ENCODE data around the gene LRRC43. TPM values are rescaled to one million over a fixed set of nuclear protein-coding genes. Genes with fewer than 3 reads are reported as not detected.

LRRC43 gene
- polyA plus RNA-seq, 2 of the 4 experiments (the other 2 are of a cell fraction), result 0.09 to 0.14 TPM

GRCh38 chr12:122250047-122250446 lies 67.1 kb downstream of the LRRC43 start:
- ATAC-seq (no peak), FAIRE-seq (no peak), DNase-seq (ENCODE audit: low read depth in 1 of 2, low spot score in 1 of 2) (no peak)
- POLR2A ChIA-PET, result no interaction called here
- TF ChIP-seq BHLHE40 (IDR thresholded peaks at IDR 0.05; ENCODE audit: low read depth, low read length) (no peak), MAZ (IDR thresholded peaks at IDR 0.05; ENCODE audit: borderline replicate concordance, low read depth, low read length) (no peak), ZNF302 (CRISPR knock-in tag; IDR thresholded peaks at IDR 0.05) (no peak), EHF (CRISPR knock-in tag; IDR thresholded peaks at IDR 0.05) (no peak), JUN (IDR thresholded peaks at IDR 0.05) (no peak), KDM1A (IDR thresholded peaks at IDR 0.05; ENCODE audit: low read depth) (no peak), GATA3 (IDR thresholded peaks at IDR 0.05; ENCODE audit: borderline replicate concordance) (no peak), KDM5A (IDR thresholded peaks at IDR 0.05) (no peak), TFCP2L1 (CRISPR knock-in tag; IDR thresholded peaks at IDR 0.05) (no peak), RCOR1 (IDR thresholded peaks at IDR 0.05; ENCODE audit: low read depth, low read length) (no peak), RFX5 (IDR thresholded peaks at IDR 0.05) (no peak), RNF2 (IDR thresholded peaks at IDR 0.05; ENCODE audit: borderline replicate concordance, low read depth) (no peak), ZSCAN20 (CRISPR knock-in tag; IDR thresholded peaks at IDR 0.05) (no peak)
- TF ChIP-seq, protein P1, sequence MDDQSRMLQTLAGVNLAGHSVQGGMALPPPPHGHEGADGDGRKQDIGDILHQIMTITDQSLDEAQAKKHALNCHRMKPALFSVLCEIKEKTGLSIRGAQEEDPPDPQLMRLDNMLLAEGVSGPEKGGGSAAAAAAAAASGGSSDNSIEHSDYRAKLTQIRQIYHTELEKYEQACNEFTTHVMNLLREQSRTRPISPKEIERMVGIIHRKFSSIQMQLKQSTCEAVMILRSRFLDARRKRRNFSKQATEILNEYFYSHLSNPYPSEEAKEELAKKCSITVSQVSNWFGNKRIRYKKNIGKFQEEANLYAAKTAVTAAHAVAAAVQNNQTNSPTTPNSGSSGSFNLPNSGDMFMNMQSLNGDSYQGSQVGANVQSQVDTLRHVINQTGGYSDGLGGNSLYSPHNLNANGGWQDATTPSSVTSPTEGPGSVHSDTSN (IDR thresholded peaks at IDR 0.05), result no peak
- TF ChIP-seq, protein P2, sequence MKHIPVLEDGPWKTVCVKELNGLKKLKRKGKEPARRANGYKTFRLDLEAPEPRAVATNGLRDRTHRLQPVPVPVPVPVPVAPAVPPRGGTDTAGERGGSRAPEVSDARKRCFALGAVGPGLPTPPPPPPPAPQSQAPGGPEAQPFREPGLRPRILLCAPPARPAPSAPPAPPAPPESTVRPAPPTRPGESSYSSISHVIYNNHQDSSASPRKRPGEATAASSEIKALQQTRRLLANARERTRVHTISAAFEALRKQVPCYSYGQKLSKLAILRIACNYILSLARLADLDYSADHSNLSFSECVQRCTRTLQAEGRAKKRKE (CRISPR knock-in tag; IDR thresholded peaks at IDR 0.05; ENCODE audit: low read depth), result no peak
- TF ChIP-seq, protein P3, sequence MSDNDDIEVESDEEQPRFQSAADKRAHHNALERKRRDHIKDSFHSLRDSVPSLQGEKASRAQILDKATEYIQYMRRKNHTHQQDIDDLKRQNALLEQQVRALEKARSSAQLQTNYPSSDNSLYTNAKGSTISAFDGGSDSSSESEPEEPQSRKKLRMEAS (IDR thresholded peaks at IDR 0.05), result no peak
- no peak overlapping the region for H3K4me2 ChIP-seq
- H3K9me3 ChIP-seq, result no peaks in the 10 kb centered on the region
- CTCF ChIA-PET, result interaction anchor here (1.5 kb wide), 1 partner anchor 15 kb away, joined by 3 read pairs; no protein-coding TSS in a partner anchor
- no peaks in the 10 kb centered on the region for H3K4me1 ChIP-seq
- 90% methylated on average over 6 of the region's 6 CpGs for WGBS (ENCODE audit: missing lambda C conversion rate)
- H3K4me3 ChIP-seq, result no peak overlapping the region
- no peak overlapping the region for H3K27ac ChIP-seq

- Histone ChIP-seq H3K9me3 (no peaks in the 10 kb centered on the region), H3K4me3 (no peak overlapping the region), H3K27ac (no peak overlapping the region), H3K4me1 (no peaks in the 10 kb centered on the region), H3K4me2 (no peak overlapping the region)
- ChIA-PET CTCF (interaction anchor here (1.5 kb wide), 1 partner anchor 15 kb away, joined by 3 read pairs; no protein-coding TSS in a partner anchor), POLR2A (no interaction called here)
- TF ChIP-seq CBX8 (IDR thresholded peaks at IDR 0.05), result no peak
- no peak for TF ChIP-seq HOXB13 (CRISPR knock-in tag; IDR thresholded peaks at IDR 0.05; ENCODE audit: low read depth)
- no peak for TF ChIP-seq FOXS1 (CRISPR knock-in tag; IDR thresholded peaks at IDR 0.05)
- no peak for TF ChIP-seq TFCP2L1 (CRISPR knock-in tag; IDR thresholded peaks at IDR 0.05)
- no peak for TF ChIP-seq ZC3H11A (IDR thresholded peaks at IDR 0.05)
- TF ChIP-seq, protein P4, sequence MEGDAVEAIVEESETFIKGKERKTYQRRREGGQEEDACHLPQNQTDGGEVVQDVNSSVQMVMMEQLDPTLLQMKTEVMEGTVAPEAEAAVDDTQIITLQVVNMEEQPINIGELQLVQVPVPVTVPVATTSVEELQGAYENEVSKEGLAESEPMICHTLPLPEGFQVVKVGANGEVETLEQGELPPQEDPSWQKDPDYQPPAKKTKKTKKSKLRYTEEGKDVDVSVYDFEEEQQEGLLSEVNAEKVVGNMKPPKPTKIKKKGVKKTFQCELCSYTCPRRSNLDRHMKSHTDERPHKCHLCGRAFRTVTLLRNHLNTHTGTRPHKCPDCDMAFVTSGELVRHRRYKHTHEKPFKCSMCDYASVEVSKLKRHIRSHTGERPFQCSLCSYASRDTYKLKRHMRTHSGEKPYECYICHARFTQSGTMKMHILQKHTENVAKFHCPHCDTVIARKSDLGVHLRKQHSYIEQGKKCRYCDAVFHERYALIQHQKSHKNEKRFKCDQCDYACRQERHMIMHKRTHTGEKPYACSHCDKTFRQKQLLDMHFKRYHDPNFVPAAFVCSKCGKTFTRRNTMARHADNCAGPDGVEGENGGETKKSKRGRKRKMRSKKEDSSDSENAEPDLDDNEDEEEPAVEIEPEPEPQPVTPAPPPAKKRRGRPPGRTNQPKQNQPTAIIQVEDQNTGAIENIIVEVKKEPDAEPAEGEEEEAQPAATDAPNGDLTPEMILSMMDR (IDR thresholded peaks at IDR 0.05), result no peak
- TF ChIP-seq, protein P2 (CRISPR knock-in tag; IDR thresholded peaks at IDR 0.05; ENCODE audit: low read depth), result no peak
- TF ChIP-seq HDAC2 (IDR thresholded peaks at IDR 0.05), result no peak
- no peak for TF ChIP-seq SREBF2 (IDR thresholded peaks at IDR 0.05)
- TF ChIP-seq EHF (CRISPR knock-in tag; IDR thresholded peaks at IDR 0.05), result no peak
- TF ChIP-seq RNF2 (IDR thresholded peaks at IDR 0.05; ENCODE audit: borderline replicate concordance, low read depth), result no peak
- TF ChIP-seq ESRRA (IDR thresholded peaks at IDR 0.05; ENCODE audit: borderline replicate concordance, low read length), result no peak
- TF ChIP-seq, protein P5, sequence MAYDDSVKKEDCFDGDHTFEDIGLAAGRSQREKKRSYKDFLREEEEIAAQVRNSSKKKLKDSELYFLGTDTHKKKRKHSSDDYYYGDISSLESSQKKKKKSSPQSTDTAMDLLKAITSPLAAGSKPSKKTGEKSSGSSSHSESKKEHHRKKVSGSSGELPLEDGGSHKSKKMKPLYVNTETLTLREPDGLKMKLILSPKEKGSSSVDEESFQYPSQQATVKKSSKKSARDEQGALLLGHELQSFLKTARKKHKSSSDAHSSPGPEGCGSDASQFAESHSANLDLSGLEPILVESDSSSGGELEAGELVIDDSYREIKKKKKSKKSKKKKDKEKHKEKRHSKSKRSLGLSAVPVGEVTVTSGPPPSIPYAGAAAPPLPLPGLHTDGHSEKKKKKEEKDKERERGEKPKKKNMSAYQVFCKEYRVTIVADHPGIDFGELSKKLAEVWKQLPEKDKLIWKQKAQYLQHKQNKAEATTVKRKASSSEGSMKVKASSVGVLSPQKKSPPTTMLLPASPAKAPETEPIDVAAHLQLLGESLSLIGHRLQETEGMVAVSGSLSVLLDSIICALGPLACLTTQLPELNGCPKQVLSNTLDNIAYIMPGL (CRISPR knock-in tag; IDR thresholded peaks at IDR 0.05; ENCODE audit: borderline replicate concordance), result no peak
- no peak for TF ChIP-seq BHLHE40 (IDR thresholded peaks at IDR 0.05; ENCODE audit: low read depth, low read length)
- FAIRE-seq (no peak), DNase-seq (ENCODE audit: low read depth in 1 of 2, low spot score in 1 of 2) (no peak), ATAC-seq (no peak)
- 91% methylated on average over 8 of the region's 8 CpGs for WGBS (ENCODE audit: missing lambda C conversion rate)
Observed at GRCh38 chr12:122250536-122250935, 67.6 kb downstream of the LRRC43 start.
